Right lung (tissue), 5 donors: ENCODE data around the gene CHDH. TPM values are rescaled to one million over a fixed set of nuclear protein-coding genes. Genes with fewer than 3 reads are reported as not detected.

Experiments used
- DNase-seq, 2 donors: peaks; one replicate each; pipeline ENCODE4 v3.0.0-alpha.2; 2013
- polyA plus RNA-seq, 5 donors: library from polyadenylated mRNA; unstranded; fragments of 120-200 nt; gene quantifications; one replicate each; pipeline versions ENCODE4 v1.2.1 to v1.2.3, GENCODE V29; 2013; ENCODE audit warnings: inconsistent platforms in 1 of 5, low replicate concordance in 1 of 5; ENCODE audit not compliant: insufficient read length in 5 of 5, insufficient read depth in 1 of 5

CHDH gene
- polyA plus RNA-seq, 5 donors = 3.2 to 4.8 (median 3.3) TPM

DNA sequence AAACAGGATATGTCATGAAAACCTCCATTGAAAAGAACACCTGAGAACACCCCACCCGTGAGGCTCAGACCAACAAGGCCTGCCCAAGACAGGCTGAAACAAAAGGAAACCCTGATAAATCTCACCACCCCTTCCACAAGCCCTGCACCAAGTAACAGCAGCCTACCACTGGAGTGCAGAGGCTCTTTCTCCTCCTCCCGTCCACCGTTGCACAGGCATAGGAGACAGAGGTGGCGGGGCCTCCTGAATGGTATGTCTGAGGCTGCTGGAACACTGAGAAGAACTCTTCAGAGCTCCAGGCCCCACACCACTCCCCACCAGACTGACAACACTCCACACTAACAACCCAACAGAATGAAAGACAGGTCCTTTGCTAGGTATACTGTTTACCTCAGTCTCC, 21.4 kb downstream of the CHDH start:
- no peak for DNase-seq

GRCh38 chr3:53823956-53824657, 22.1 kb downstream of the CHDH start:
- no peak for DNase-seq

DNA sequence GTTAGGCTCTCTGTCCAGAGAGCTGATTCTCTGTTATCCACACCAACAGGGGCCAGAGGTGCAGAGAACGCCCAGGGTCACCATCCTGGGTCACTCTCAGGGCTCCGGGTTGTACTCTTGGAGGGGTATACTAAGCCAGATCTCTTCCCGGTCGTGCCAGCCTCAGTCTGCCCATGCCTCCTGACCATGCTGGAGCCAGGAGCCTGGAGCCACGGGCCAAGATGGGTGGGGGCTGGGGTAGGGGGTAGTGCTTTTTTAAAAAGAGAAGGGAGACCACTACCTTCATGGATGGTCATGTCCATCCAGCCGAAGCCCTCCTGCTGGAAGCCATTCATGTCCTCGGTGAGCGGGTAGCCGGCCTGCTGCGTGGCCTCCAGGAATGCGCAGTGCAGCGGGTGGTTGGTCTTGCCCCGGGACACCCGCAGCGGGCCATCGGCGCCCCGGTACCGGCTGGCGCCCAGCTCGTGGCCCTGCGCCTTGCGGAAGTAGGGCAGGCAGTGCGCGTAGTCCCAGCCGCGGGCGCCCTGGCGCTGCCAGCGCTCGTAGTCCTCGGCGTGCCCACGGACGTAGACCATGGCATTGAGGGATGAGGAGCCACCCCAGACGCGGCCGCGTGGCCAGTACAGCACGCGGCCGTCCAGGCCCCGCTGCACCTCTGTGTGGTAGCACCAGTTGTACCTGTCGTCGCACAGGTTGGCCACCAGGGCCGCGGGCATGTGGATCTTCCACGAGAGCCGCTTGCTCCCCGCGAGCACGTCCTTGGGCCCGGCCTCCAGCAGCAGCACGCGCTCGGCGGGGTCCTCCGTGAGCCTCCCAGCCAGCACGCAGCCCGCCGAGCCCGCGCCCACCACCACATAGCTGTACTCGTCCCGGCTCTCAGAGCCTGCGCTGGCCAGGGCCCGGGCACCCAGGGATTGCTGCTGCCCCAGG, 22.9 kb downstream of the CHDH start:
- DNase-seq = no peak

DNA sequence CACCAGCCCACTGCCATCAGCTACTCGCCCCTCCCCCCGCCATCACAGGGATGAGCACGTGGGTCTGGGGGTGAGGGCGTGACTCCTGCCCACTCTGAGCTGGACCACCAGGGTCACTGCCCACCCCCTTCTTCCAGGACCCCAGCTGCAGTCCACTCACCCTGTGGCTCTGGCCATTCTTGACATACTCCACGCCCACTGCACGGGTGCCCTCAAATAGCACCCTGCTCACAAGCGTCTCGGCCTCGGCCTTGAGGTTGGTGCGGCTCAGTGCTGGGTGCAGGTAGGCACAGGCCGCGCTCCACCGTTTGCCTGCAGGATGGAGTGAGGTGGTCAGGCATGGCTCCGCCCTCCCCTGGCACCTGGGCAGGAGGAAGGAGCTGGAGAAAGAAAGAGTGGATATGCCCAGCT, 23.9 kb downstream of the CHDH start:
- no peak for DNase-seq

DNA sequence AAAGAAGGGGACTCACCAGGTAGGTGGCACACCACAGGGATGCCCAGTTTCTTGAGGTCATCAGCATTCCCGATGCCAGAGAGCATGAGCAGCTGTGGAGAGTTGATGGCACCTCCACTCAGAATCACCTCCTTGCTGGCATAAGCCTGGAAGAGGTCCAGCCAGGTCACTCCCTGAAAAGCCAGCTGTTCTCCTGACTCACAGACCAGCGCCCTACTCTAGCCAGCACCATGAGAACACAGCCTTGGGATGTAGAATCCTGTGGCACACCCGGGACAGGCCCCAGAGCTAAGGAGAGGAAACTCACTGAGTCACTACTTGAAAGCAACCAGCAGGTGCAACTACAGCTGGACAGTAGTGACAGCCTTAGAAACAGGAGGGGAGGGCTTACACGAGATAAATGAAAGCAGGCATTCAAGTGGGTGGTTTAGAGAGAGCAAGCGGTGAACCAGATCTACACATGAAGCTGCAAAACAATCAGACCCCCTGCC, 24.5 kb downstream of the CHDH start:
- DNase-seq = no peak

DNA sequence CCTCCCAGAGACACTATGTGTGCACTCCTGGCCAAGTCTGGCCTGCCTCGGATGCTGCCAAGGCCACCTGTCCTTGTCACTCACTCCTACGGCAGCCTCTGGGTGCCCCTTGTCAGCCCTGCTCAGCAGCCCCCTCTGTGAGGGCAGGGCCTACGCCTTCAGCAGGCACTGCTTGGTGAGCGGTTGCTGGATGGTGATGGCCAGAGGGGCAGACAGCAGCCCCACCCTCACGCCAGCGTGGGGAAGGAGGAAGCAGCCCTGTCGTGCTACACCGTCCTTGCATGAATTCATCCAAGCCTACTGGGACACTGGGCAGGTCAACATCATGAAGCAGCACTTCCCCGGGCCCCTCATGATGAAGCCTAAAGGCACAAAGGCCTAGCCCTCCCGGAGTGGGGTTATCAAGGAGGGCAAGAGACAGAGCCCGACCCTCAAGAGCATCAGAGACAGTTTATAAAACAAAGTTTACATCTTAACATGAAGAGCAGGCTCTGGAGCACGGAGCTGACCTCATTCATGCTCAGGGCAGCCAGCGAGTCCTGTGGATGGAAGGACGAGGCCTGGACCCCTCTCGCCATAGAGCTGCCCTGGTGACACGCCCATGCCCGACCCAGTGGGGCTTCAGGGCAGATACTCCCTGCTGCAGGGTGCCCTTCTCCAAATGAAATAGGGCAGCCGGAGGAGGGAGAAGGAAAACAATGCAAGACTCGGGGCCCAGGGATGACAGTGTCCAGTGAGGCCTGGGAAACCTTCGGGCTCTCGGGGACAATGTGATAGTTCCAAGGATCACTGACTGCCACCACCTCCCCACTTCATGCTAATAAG, 25.3 kb downstream of the CHDH start:
- DNase-seq = no peak

DNA sequence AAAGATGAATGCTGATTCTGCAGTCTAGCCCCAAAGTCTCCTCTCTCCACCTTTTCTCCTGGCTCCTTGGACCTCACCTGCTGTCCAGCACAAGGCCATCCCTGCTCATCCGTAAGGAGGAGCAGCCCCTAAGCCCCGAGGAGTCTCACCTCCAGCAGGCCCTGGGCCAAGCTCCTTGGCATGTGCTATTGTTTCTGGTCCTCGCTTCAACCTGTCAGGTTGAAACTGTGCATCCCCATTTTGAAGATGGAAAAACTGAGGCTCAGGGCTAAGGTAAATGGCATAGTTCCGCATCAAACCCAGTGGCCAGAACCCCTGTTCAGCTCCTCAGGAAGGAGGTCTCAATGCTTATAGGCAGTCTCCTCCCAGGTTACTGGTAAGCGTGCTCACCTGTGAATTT, 26.1 kb downstream of the CHDH start:
- no peak for DNase-seq

GRCh38 chr3:53819163-53819868, 26.9 kb downstream of the CHDH start:
- no peak for DNase-seq

- no peak for DNase-seq
Observed at GRCh38 chr3:53818221-53819162, 27.7 kb downstream of the CHDH start.

DNA sequence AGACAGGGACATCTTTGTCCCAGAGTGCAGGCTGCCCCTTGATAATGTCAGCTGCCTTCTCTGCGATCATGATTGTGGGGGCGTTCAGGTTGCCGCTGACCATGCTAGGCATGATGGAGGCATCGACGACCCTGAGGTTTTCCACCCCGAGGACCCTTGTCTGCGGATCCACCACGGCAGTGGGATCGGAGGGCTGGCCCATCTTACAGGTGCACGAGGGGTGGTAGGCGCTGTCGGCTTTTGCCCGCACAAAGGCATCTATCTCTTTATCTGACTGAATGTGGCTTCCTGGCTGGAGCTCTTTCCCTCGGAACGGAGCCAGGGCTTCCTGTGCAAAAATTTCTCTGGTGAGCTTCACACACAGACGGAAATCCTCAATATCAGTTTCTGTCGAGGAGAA, 28.4 kb downstream of the CHDH start:
- DNase-seq = no peak

GRCh38 chr3:53817211-53817610, 29.0 kb downstream of the CHDH start:
- DNase-seq = no peak

- no peak for DNase-seq
Observed at GRCh38 chr3:53816425-53816824, 29.8 kb downstream of the CHDH start.

- no peak for DNase-seq
Observed at GRCh38 chr3:53815651-53816050, 30.6 kb downstream of the CHDH start.

- DNase-seq = no peak
Observed at GRCh38 chr3:53815067-53815466, 31.2 kb downstream of the CHDH start.

- no peak for DNase-seq
Observed at GRCh38 chr3:53813876-53814275, 32.3 kb downstream of the CHDH start.

- no peak for DNase-seq
Observed at GRCh38 chr3:53813229-53813628, 33.0 kb downstream of the CHDH start.

DNA sequence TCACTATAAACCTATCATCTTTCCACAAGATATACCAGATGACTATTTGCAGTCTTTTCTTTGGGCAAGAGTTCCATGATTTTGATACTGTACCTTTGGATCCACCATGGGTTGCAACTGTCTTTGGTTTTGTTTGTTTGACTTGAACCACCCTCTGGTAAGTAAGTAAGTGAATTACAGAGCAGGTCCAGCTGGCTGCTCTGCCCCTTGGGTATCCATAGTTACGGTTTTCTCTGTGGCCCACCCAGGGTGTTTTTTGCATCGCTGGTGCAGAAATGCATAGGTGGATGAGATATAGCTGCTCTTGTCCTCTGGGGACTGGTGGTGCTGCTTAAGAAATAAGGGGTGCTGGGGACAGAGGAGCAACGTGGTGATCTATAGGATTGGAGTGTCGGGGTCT, 33.8 kb downstream of the CHDH start:
- DNase-seq = no peak

GRCh38 chr3:53811143-53811927, 34.9 kb downstream of the CHDH start:
- no peak for DNase-seq

DNA sequence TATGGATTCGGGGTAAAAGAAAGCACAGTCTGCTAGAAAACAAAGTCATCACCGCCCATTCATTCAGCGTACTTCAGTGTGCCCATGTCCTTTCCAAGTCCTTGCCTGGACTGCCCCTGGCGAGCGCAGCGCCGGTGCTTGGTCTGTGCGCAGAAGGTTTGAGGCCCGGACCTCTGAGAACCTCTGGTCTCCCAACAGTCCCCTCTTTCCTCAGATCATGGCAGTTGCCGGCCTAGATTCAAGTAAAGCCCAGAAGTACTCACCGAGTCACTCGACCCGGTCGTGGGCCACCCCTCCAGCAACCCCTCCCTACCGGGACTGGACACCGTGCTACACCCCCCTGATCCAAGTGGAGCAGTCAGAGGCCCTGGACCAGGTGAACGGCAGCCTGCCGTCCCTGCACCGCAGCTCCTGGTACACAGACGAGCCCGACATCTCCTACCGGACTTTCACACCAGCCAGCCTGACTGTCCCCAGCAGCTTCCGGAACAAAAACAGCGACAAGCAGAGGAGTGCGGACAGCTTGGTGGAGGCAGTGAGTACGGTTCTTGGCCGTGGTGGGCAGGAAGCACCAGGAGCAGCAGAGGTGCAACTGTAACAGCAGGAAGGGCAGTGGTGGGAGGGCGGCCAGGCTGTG, 36.3 kb downstream of the CHDH start:
- no peak for DNase-seq
